GM21737 (cell line): ENCODE measurements around the gene PSTK.

Experiments
- ATAC-seq: cut with Tn5 transposase; IDR thresholded peaks from one replicate; pipeline ENCODE4 v1.9.1; 2021; ENCODE audit warnings: mild to moderate bottlenecking, moderate library complexity; ENCODE audit not compliant: unreplicated experiment

PSTK gene

GRCh38 chr10:122980209-122981065 lies at the start of gene PSTK:
Gene PSTK (plus strand): TSS chr10:122980401. CDS start chr10:122980480, 79 bp downstream.
- peak; percentile 97 for ATAC-seq

DNA sequence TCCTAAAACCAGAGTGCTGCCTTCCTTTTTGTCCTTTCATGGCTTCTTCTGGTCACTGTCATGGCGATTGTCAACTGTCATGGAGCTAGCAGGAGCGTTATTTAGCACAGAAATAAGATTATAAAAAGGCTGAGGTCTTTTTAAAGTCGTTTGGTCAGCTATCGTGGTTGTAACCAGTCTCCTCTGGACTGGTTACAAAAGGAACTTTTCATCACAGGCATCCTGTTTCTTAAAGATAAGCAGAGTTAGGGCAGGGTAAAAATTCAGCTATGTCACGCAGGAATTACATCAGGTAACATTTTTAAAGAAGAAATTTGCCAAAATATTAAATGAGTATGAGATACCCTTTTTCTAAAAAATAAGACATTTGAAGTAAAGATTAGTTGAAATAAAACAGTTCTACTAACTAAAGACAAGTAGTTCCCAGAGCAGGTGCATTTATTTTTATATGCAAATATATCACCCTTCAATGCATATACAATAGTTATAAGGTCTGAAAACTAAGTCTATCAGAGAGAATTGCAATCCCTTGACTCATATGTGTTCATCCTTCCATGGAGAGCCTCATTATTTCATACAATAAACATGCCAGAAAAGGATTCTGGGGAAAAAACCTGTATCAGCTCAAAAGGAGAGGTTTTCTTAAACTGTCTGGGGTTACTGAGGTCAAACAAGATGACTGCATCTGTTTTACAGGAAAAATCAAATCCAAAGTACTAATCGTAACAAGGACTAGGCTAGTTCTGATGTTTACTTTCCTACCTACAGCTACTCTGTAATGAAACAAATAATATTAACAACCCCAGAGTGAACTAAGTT lies 48.9 kb upstream of the PSTK start:
- ATAC-seq: no peak

DNA sequence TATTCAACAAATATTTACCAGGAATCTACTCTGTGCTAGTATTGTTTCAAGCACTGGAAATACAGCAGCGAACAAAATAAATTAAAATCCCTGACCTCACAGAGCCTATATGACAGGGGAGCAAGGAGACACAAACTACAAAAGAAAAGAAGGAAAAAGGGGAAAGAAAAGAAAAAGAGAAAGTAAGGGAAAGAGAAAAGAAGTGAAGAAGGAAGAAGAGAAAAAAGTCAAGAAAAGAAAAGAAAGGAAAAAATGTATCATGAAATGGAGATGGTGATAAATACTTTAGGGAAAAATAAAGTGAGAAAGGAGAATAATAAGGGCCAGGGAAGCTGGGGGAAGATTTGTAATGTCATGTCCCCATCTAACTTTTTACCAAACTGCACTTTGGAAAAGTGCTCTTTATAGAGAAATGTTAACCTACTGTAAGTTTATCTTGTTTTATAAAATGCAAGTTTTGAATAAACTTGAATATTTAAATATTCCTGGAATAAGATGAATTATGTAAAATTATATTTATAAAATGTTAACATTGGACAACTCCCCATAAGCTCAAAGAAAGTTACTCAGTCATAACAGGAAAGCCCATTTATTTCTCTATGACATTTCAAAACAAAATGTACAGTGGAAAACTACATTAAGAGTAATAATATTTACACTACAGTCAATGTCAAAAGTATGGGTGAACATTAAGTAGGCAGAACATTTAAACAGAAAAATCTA lies 40.9 kb upstream of the PSTK start:
- no peak for ATAC-seq

DNA sequence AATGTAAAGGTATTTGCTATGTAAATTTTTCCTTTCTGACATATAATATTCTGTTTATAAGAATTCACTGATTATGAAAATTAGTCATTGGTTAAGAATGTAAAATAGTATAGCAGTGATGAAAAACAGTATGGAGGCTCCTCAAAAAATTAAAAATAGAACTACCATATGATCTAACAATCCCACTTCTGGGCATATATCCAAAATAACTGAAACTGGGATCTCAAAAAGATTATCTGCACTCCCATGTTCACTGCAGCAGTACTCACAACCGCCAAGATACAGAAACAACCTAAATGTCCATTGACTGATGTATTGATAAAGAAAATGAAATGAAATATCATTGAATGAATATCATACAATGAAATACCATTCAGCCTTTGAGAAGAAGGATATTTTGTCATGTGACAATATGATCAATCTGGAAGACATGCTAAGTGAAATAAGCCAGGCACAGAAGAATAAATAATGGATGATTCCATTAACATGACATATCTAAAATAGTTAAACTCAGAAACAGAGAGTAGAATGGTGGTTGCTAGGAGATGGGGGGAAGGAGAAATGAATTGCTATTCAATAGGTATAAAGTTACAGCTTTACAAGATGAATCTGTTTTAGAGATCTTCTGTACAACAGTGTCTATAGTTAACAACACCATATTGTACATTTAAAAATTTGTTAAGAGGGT lies 40.2 kb upstream of the PSTK start:
- ATAC-seq: no peak

GRCh38 chr10:122949296-122949695 lies 30.9 kb upstream of the PSTK start:
- ATAC-seq: no peak

DNA sequence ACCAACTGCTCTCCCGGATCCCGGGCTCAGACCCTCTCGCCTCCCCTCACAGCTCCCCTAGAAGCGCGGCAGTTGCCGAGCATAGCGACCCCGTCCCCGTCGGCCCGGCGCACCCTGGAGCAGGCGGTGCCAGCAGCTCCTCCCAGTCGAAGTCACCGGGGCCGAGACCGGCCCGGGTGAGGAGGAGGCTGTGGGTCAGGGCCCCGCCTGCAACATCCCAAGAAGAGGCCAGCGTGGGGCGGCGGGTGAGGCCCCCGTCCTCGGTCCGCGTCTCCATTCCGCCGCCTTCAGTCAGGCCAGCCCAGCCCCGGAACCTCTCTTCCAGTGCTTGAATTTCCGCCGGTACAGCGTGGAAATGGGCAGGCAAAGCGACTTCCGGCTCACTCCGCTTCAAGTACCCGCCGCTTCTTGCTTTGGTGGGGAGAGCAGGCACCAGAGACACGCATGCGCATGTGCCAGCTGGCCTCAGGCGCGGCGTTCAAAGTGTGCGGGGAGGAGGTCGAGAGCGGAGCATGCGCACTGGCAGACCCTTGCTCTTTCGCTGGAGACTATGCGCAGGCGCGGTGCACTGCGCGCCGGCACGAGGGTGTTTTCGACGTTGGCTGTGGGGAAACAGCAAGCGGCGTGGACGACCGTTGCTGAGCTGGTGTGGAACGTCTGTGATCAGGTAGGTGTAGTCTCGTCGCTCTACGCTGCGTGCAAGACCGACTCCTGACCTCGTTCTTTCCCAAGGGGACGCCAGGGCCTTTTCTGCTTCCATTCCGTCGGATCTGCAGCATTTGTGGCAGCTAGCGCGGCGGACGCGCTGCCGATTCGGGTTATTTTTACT lies 26.1 kb upstream of the PSTK start, which contains the start of gene C10orf88:
Gene C10orf88, minus strand, starts transcription at position 326 of the 829 bp plus-strand sequence. Its CDS starts 49 bp downstream, at position 277.
- ATAC-seq: peak; percentile 98

DNA sequence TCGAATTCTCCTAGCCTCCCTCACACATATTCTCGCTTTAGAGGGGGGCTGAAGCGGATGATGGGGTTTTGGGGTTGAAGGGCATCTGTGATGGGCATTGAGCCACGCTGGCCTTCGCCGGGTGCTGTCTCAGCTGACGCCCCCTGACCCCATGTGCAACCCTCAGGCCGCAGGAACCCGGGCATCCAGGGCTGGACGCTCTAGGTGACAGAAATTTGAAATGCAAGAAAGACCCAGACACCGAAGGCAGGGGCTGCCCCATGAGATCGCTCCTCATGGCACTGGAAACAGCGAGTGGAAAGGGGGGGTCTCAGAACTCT lies 25.5 kb upstream of the PSTK start:
- no peak for ATAC-seq

DNA sequence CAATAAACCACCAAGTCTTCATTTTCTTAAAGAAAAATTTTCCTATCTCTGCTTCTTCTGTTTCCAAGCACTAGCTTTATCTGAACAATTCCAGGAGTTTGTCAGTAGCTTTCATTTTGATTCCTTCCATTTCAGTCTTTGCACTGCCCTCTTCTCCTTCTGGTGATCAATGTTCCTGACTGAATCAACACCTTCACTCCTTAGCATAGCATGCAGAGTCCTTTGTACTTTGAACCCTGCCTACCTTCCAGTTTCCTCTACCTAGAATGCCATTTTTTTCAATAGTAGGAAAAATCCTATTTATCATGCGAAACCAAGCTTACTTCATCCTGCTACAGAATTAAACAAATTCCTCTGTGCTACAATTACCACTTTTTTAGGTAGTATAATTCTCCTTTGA lies 24.3 kb upstream of the PSTK start:
- ATAC-seq: no peak

- ATAC-seq: no peak
These were observed 22.7 kb upstream of the PSTK start for GRCh38 chr10:122957474-122957873.

DNA sequence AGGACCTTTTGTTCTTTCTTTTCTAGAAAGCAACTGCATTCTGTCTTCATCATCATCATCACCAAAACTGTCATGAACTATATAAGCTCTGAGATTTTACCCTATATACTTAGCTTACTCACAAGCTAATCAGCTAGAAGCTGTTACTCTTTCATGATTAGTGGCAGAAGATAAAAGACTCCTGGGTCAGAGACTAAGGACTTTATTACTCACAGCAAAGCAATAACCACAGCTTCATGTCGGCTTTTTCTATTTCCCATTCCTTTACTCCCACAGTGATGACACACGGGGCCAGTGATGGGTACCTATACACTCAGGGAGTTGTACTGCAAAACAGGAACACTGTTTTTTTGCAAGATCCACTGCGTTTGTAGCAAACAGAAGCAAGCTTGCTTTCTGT lies 17.8 kb upstream of the PSTK start:
- no peak for ATAC-seq

- no peak for ATAC-seq
These were observed 13.3 kb upstream of the PSTK start for GRCh38 chr10:122966879-122967278.

- ATAC-seq: no peak
These were observed 11.5 kb upstream of the PSTK start for GRCh38 chr10:122968698-122969097.

- ATAC-seq: no peak
These were observed 6.2 kb upstream of the PSTK start for GRCh38 chr10:122974023-122974422.

- ATAC-seq: no peak
These were observed 5.6 kb upstream of the PSTK start for GRCh38 chr10:122974543-122975064.

DNA sequence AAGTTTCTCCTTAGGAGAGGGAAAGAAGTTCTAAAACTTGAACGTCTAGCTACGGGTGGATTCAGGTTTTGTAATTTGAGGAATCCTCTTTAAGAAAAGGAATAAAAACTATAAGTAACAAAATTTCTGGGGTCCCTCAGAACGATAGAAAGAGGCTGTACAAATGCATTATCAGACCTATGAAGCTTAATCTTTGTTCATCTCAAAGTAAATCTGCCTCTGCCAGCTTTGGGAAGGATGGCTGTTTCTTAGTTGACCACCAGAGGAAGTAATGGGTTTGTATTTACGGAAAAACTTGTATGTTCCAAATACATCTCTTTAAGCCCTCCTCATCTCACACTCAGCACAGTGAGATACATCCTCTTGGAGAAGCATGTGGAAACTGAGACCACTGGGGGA lies 864 bp downstream of the PSTK start:
- no peak for ATAC-seq

DNA sequence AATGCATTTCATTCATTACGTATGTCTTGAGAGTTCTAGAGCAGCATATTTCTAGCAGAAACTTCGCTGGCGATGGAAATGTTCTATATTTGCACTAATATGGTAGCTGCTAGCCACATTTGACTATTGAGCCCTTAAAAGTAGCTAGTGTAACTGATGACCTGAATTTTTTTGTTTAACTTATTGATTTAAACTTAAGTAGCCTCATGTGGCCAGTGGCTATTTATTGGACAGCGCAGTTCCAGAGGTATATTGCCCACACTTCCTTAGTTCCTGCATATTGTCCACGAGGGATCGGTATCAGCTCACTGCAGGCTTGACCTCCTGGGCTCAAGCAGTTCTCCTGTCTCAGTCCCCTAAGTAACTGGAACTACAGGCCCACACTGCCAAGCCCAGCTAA lies 3.7 kb downstream of the PSTK start:
- ATAC-seq: no peak

DNA sequence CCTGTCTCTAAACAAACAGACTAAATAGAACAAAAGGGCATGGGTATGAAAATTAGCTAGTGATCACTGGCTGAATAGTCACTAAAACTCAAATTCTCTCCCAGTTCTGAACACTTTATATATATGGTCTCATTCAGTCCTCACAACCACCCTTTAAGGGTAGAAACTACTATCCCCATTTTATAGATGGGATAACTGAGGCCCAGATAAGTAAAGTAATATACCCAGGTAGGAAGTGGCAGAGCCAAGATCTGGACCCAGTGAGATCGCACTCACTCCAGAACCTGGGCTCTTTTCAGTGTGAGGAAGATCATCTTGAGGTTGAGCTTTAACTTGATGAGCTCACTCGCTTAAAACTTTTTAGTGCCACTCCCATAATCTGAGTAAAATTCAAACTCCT lies 4.5 kb downstream of the PSTK start:
- ATAC-seq: no peak

GRCh38 chr10:122986335-122986734 lies 6.1 kb downstream of the PSTK start:
- ATAC-seq: no peak

DNA sequence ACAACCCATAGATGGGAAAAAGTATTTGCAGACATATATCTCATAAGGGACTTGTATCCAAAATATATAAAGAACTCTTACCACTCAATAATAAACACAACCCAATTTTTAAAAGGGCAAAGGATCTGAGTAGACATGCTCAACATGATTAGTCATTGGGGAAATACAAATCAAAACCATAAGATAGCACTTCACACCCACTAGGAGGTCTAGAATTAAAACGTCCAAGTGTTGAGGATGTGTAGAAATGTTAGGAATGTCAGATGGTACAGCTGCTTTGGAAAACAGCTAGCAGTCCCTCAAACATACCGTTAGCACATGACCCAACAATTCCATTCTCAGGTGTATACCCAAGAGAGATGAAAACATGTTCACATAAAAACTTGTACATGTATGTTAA lies 8.3 kb downstream of the PSTK start:
- no peak for ATAC-seq

- ATAC-seq: no peak
These were observed 10.1 kb downstream of the PSTK start for GRCh38 chr10:122990278-122990677.
